CD4-positive, alpha-beta memory T cell (primary cell): Measurements from ENCODE around the gene EIF2S2. TPM values are rescaled to one million over a fixed set of nuclear protein-coding genes. Genes with fewer than 3 reads are reported as not detected.
A peak's percentile ranks its signal among the peaks of the same experiment; 100 is the strongest.

Experiments used
- CTCF ChIA-PET: fragments of 350-600 bp; sonication (Branson Sonifier 250); formaldehyde crosslinking; loops from one replicate; lab custom pipeline; 2021; ENCODE audit warnings: inconsistent platforms; ENCODE audit not compliant: partially characterized antibody; lab: Charles Lee
- POLR2A ChIA-PET: fragments of 350-600 bp; sonication (Branson Sonifier 250); formaldehyde crosslinking; loops from one replicate; lab custom pipeline; 2021; ENCODE audit not compliant: partially characterized antibody; lab: Charles Lee
- DNase-seq, 5 donors: peaks; one replicate each; pipeline versions ENCODE4 v3.0.0 to v3.0.0-alpha.2; 2020 to 2022; ENCODE audit warnings: mixed read lengths in 1 of 5
- H3K27ac ChIP-seq: one replicate; pipeline ENCODE4 v1.7.0; 2013; ENCODE audit warnings: low read depth, low read length
- H3K27me3 ChIP-seq: 2 replicates; pipeline ENCODE4 v1.7.0; 2013; ENCODE audit warnings: mild to moderate bottlenecking, low read length, moderate library complexity; ENCODE audit not compliant: insufficient read depth
- H3K36me3 ChIP-seq: 2 replicates; pipeline ENCODE4 v1.7.0; 2013; ENCODE audit warnings: mild to moderate bottlenecking, low read length, moderate library complexity; ENCODE audit not compliant: insufficient read depth
- H3K4me1 ChIP-seq: 2 replicates; pipeline ENCODE4 v1.7.0; 2013; ENCODE audit warnings: mild to moderate bottlenecking, low read length, moderate library complexity; ENCODE audit not compliant: insufficient read depth
- H3K4me3 ChIP-seq, 2 donors: one replicate each; pipeline ENCODE4 v1.7.0; 2013; ENCODE audit warnings: low read length in 2 of 2, mild to moderate bottlenecking in 1 of 2
- H3K9me3 ChIP-seq, 2 donors: one replicate each; pipeline ENCODE4 v1.7.0; 2013; ENCODE audit warnings: low read length in 2 of 2, control low read depth in 1 of 2; ENCODE audit not compliant: control insufficient read depth in 1 of 2
- H3K27ac Mint-ChIP-seq, 7 donors: one replicate each; pipeline ENCODE4 v1.8.0; 2020 to 2021; ENCODE audit warnings: mixed read lengths in 7 of 7, mild to moderate bottlenecking in 6 of 7, inconsistent platforms in 3 of 7, moderate library complexity in 3 of 7
- H3K27me3 Mint-ChIP-seq, 2 donors: one replicate each; pipeline ENCODE4 v1.8.0; 2020 to 2021; ENCODE audit warnings: mixed read lengths in 2 of 2
- H3K36me3 Mint-ChIP-seq, 2 donors: one replicate each; pipeline ENCODE4 v1.8.0; 2020 to 2021; ENCODE audit warnings: mixed read lengths in 2 of 2, inconsistent platforms in 1 of 2, mild to moderate bottlenecking in 1 of 2
- H3K4me1 Mint-ChIP-seq, 4 donors: one replicate each; pipeline ENCODE4 v1.8.0; 2020 to 2021; ENCODE audit warnings: mixed read lengths in 4 of 4, mild to moderate bottlenecking in 1 of 4
- H3K4me3 Mint-ChIP-seq, 8 donors: one replicate each; pipeline ENCODE4 v1.8.0; 2020 to 2021; ENCODE audit warnings: mixed read lengths in 8 of 8, mild to moderate bottlenecking in 7 of 8, moderate library complexity in 6 of 8, inconsistent platforms in 3 of 8
- H3K9me3 Mint-ChIP-seq, 8 donors: one replicate each; pipeline ENCODE4 v1.8.0; 2020 to 2021; ENCODE audit warnings: mixed read lengths in 8 of 8, mild to moderate bottlenecking in 5 of 8, inconsistent platforms in 3 of 8, moderate library complexity in 1 of 8
- intact Hi-C: fragments of 100-400 bp; cut with micrococcal nuclease; formaldehyde crosslinking; loops from one replicate; pipeline ENCODE4 v1.15.1; 2023
- polyA plus RNA-seq, 2 donors: library from polyadenylated mRNA; unstranded; fragments of 300-500 nt; fragmentation: Illumina TruSeq; gene quantifications; one replicate each; pipeline ENCODE4 v1.2.3, GENCODE V29; 2021
- total RNA-seq, 2 experiments: library from RNA; stranded (reverse); gene quantifications; one replicate each; pipeline ENCODE4 v1.2.3, GENCODE V29; 2021

Gene EIF2S2
- total and polyA plus RNA-seq, 4 experiments from 2014 or later = 26.3 to 53.1 (median 43.1) TPM

DNA sequence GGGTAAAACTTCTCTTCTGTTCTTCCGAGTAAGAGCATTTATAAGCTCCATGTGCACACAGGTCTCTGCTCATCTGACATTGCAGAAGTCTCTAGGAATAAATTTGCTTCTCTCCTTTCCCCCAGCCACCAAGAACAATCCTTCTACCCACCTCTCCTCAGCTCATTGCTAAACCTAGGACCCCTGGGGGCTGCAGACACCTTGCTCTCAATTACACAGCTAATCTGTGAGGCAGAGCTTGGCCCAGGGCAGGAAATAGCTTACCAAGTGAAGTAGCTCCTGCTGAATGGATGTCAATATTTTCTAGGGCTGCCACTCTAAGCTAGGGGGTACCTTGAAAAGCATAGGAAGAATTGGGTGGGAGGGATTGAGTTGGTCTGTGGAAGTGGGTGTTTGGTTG lies 44.0 kb downstream of the EIF2S2 start:
- no peak for DNase-seq
- H3K27me3 ChIP-seq = no peaks in the 10 kb centered on the region
- no peak overlapping the region for H3K27ac ChIP-seq
- Mint-ChIP-seq H3K27ac (peak overlapping the region in 6 of 7 donors; percentile 16 to 83 (median 72)), H3K36me3 (peaks cover 7 to 44% of the 10 kb centered on the region in 2 donors), H3K4me3 (no peak overlapping the region), H3K27me3 (no peaks in the 10 kb centered on the region), H3K9me3 (no peaks in the 10 kb centered on the region), H3K4me1 (peaks cover 29 to 54% (median 41%) of the 10 kb centered on the region in 4 donors)
- ChIA-PET POLR2A (interaction anchor here (0.6 to 1.4 kb wide), 3 partner anchors 8 to 153 kb away, joined by 3 to 4 read pairs (median 4); no protein-coding TSS in a partner anchor), CTCF (interaction anchor here (0.9 to 5.9 kb wide), 20 partner anchors 9 to 276 kb away, joined by 3 to 84 read pairs (median 5); partner anchors contain the start of gene CHMP4B)
- H3K36me3 ChIP-seq = peaks cover 13% of the 10 kb centered on the region
- no peaks in the 10 kb centered on the region for H3K9me3 ChIP-seq
- intact Hi-C loops = loop anchor here (2.0 to 5.0 kb wide), 3 partner anchors 209 to 611 kb away; no protein-coding TSS in a partner anchor
- no peak overlapping the region for H3K4me3 ChIP-seq
- peaks cover 17% of the 10 kb centered on the region for H3K4me1 ChIP-seq

- no peaks in the 10 kb centered on the region for H3K27me3 Mint-ChIP-seq
- H3K36me3 Mint-ChIP-seq = peaks cover 0 to 34% of the 10 kb centered on the region in 2 donors
- ChIA-PET CTCF (interaction anchor here (0.7 to 2.0 kb wide), 2 partner anchors 74 to 215 kb away, joined by 4 read pairs; no protein-coding TSS in a partner anchor), POLR2A (no interaction called here)
- Histone ChIP-seq H3K9me3 (no peaks in the 10 kb centered on the region), H3K4me3 (no peak overlapping the region), H3K27ac (no peak overlapping the region), H3K27me3 (no peaks in the 10 kb centered on the region), H3K4me1 (peaks cover 22% of the 10 kb centered on the region), H3K36me3 (peaks cover 13% of the 10 kb centered on the region)
- peak overlapping the region in 6 of 7 donors; percentile 21 to 66 (median 38) for H3K27ac Mint-ChIP-seq
- peaks cover 34 to 65% (median 48%) of the 10 kb centered on the region in 4 donors for H3K4me1 Mint-ChIP-seq
- no peaks in the 10 kb centered on the region for H3K9me3 Mint-ChIP-seq
- H3K4me3 Mint-ChIP-seq = no peak overlapping the region
- DNase-seq = no peak
- intact Hi-C loops = loop anchor here (5.0 kb wide), 1 partner anchor 274 kb away; no protein-coding TSS in a partner anchor
These were observed 45.5 kb downstream of the EIF2S2 start for GRCh38 chr20:34066476-34067090.

- Mint-ChIP-seq H3K4me3 (no peak overlapping the region), H3K36me3 (peaks cover 0 to 37% of the 10 kb centered on the region in 2 donors), H3K27me3 (no peaks in the 10 kb centered on the region), H3K9me3 (no peaks in the 10 kb centered on the region), H3K27ac (peak overlapping the region in 4 of 7 donors; percentile 35 to 88 (median 76)), H3K4me1 (peaks cover 40 to 79% (median 59%) of the 10 kb centered on the region in 4 donors)
- POLR2A ChIA-PET = no interaction called here
- Histone ChIP-seq H3K27me3 (no peaks in the 10 kb centered on the region), H3K4me1 (peaks cover 29% of the 10 kb centered on the region), H3K36me3 (peaks cover 19% of the 10 kb centered on the region), H3K4me3 (no peak overlapping the region), H3K27ac (no peak overlapping the region), H3K9me3 (no peaks in the 10 kb centered on the region)
- intact Hi-C loops = loop anchor here (5.0 kb wide), 1 partner anchor 273 kb away; no protein-coding TSS in a partner anchor
- DNase-seq = no peak
- CTCF ChIA-PET = interaction anchor here (1.4 kb wide), 1 partner anchor 12 kb away, joined by 3 read pairs; no protein-coding TSS in a partner anchor
These were observed 46.8 kb downstream of the EIF2S2 start for GRCh38 chr20:34065260-34065659.

DNA sequence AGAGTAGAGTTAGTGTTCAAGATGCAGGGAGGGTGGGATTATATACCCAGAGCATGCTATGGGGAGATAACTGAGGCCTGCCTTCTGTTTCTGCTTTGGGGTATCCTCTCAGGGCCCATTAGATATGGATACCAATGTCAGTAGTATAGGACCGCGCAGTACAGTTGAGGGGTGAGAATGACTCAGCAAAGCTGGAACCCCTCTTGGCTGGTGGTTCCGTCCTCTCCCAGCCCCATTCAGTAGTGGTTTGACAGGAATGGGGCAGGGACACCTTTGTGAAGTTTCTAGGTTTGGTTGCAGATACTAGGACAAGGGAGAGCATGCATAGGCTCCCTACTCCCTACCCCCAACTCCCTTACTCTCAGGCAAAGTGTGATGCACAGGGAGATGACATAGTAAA lies 47.8 kb downstream of the EIF2S2 start:
- intact Hi-C loops = no loop called here
- peaks cover 0 to 34% of the 10 kb centered on the region in 2 donors for H3K36me3 Mint-ChIP-seq
- peaks cover 38 to 79% (median 62%) of the 10 kb centered on the region in 4 donors for H3K4me1 Mint-ChIP-seq
- H3K36me3 ChIP-seq = peaks cover 28% of the 10 kb centered on the region
- H3K27ac Mint-ChIP-seq = peak overlapping the region in 4 of 7 donors; percentile 42 to 67 (median 63)
- POLR2A ChIA-PET = no interaction called here
- no peaks in the 10 kb centered on the region for H3K9me3 Mint-ChIP-seq
- H3K27me3 ChIP-seq = no peaks in the 10 kb centered on the region
- no peak overlapping the region for H3K27ac ChIP-seq
- H3K4me1 ChIP-seq = peaks cover 29% of the 10 kb centered on the region
- H3K9me3 ChIP-seq = no peaks in the 10 kb centered on the region
- H3K27me3 Mint-ChIP-seq = no peaks in the 10 kb centered on the region
- H3K4me3 Mint-ChIP-seq = peak overlapping the region in 1 of 8 donors; percentile 8
- no peak overlapping the region for H3K4me3 ChIP-seq
- CTCF ChIA-PET = interaction anchor here (1.4 to 2.7 kb wide), 2 partner anchors 11 to 149 kb away, joined by 3 to 11 read pairs; no protein-coding TSS in a partner anchor
- DNase-seq = no peak

GRCh38 chr20:34062570-34063482 lies 49.2 kb downstream of the EIF2S2 start:
- H3K36me3 ChIP-seq = peaks cover 28% of the 10 kb centered on the region
- intact Hi-C loops = no loop called here
- H3K9me3 ChIP-seq = no peaks in the 10 kb centered on the region
- peaks cover 0 to 40% of the 10 kb centered on the region in 2 donors for H3K36me3 Mint-ChIP-seq
- ChIA-PET CTCF (interaction anchor here (2.7 kb wide), 1 partner anchor 148 kb away, joined by 11 read pairs; no protein-coding TSS in a partner anchor), POLR2A (no interaction called here)
- H3K27ac Mint-ChIP-seq = peak overlapping the region; percentile 63 to 87 (median 72)
- no peaks in the 10 kb centered on the region for H3K27me3 ChIP-seq
- H3K27me3 Mint-ChIP-seq = no peaks in the 10 kb centered on the region
- H3K4me1 Mint-ChIP-seq = peaks cover 41 to 79% (median 63%) of the 10 kb centered on the region in 4 donors
- H3K27ac ChIP-seq = no peak overlapping the region
- no peak overlapping the region for H3K4me3 ChIP-seq
- DNase-seq = no peak
- no peaks in the 10 kb centered on the region for H3K9me3 Mint-ChIP-seq
- no peak overlapping the region for H3K4me3 Mint-ChIP-seq
- peaks cover 32% of the 10 kb centered on the region for H3K4me1 ChIP-seq

DNA sequence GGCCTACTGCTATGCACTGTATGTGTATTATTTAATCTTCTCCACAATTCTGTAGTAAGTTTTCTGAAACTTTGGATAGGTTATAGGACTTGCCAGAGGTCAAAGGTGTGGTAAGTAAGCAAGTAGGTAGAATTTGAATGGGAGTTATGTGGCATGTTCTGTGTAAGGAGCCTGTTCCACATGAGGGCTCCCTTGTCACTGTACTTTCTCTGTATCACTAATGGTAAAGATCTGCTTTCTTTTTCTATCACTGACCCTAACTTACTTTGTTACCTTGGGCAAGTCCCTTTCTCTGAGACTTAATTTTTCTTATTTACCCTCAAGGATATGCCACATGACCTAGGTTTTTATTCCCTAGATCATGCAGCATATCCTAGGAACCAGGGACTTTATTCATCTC lies 50.3 kb downstream of the EIF2S2 start:
- Histone ChIP-seq H3K27ac (no peak overlapping the region), H3K4me3 (no peak overlapping the region), H3K36me3 (peaks cover 28% of the 10 kb centered on the region), H3K4me1 (peaks cover 38% of the 10 kb centered on the region), H3K9me3 (no peaks in the 10 kb centered on the region), H3K27me3 (no peaks in the 10 kb centered on the region)
- ChIA-PET CTCF (interaction anchor here (1.6 kb wide), 1 partner anchor 8 kb away, joined by 5 read pairs; no protein-coding TSS in a partner anchor), POLR2A (no interaction called here)
- Mint-ChIP-seq H3K27me3 (no peaks in the 10 kb centered on the region), H3K36me3 (peaks cover 0 to 40% of the 10 kb centered on the region in 2 donors), H3K4me3 (no peak overlapping the region), H3K27ac (peak overlapping the region; percentile 25 to 81 (median 71)), H3K9me3 (no peaks in the 10 kb centered on the region), H3K4me1 (peaks cover 48 to 84% (median 67%) of the 10 kb centered on the region in 4 donors)
- DNase-seq = no peak
- intact Hi-C loops = no loop called here
